ENCODE results near the gene SERPINA4. TPM values are rescaled to one million over a fixed set of nuclear protein-coding genes. Genes with fewer than 3 reads are reported as not detected.

SERPINA4 gene
- total RNA-seq, 4 donors from 2014 or later: not detected

- Histone ChIP-seq H3K4me1 (peaks cover 0 to 19% (median 13%) of the 10 kb centered on the region in 4 donors), H3K27me3 (no peaks in the 10 kb centered on the region), H3K27ac (replicated peaks in 1 of 4) (peak overlapping the region; percentile 33 to 57 (median 40)), H3K4me3 (no peak overlapping the region), H3K36me3 (no peaks in the 10 kb centered on the region), H3K9me3 (no peaks in the 10 kb centered on the region)
- WGBS: 62% methylated on average over 6 of the region's 7 CpGs
- DNase-seq (ENCODE audit: extremely low spot score): no peak
- intact Hi-C loops (cut with DNase I): no loop called here
- TF ChIP-seq EP300 (IDR thresholded peaks at IDR 0.05) (no peak), POLR2A (IDR thresholded peaks at IDR 0.05; ENCODE audit: low read depth) (no peak), CTCF (IDR thresholded peaks at IDR 0.05) (no peak), POLR2AphosphoS5 (IDR thresholded peaks at IDR 0.05) (no peak)
Observed at GRCh38 chr14:94571395-94571794, 10.2 kb downstream of the SERPINA4 start.

GRCh38 chr14:94571950-94572349 is 10.7 kb downstream of the SERPINA4 start:
- TF ChIP-seq POLR2AphosphoS5 (IDR thresholded peaks at IDR 0.05) (no peak), POLR2A (IDR thresholded peaks at IDR 0.05; ENCODE audit: low read depth) (no peak), EP300 (IDR thresholded peaks at IDR 0.05) (no peak), CTCF (IDR thresholded peaks at IDR 0.05) (no peak)
- WGBS: 83% methylated on average over 6 of the region's 6 CpGs
- Histone ChIP-seq H3K9me3 (no peaks in the 10 kb centered on the region), H3K36me3 (no peaks in the 10 kb centered on the region), H3K27me3 (no peaks in the 10 kb centered on the region), H3K27ac (replicated peaks in 1 of 4) (peak overlapping the region; percentile 33 to 57 (median 40)), H3K4me1 (peaks cover 0 to 19% (median 13%) of the 10 kb centered on the region in 4 donors), H3K4me3 (no peak overlapping the region)
- intact Hi-C loops (cut with DNase I): no loop called here
- DNase-seq (ENCODE audit: extremely low spot score): no peak

GRCh38 chr14:94572637-94573303 is 11.5 kb downstream of the SERPINA4 start:
- WGBS: 80% methylated on average over 7 of the region's 7 CpGs

GRCh38 chr14:94573475-94574277 is 12.4 kb downstream of the SERPINA4 start:
- WGBS: 81% methylated on average over 6 of the region's 6 CpGs
- TF ChIP-seq EP300 (IDR thresholded peaks at IDR 0.05) (no peak), POLR2AphosphoS5 (IDR thresholded peaks at IDR 0.05) (no peak), POLR2A (IDR thresholded peaks at IDR 0.05; ENCODE audit: low read depth) (no peak), CTCF (IDR thresholded peaks at IDR 0.05) (no peak)
- intact Hi-C loops (cut with DNase I): no loop called here

More at GRCh38 chr14:94572637-94573303, 11.5 kb downstream of the SERPINA4 start:
- no peak overlapping the region for H3K27ac ChIP-seq (replicated peaks in 1 of 4)
- no peaks in the 10 kb centered on the region for H3K27me3 ChIP-seq
- DNase-seq (ENCODE audit: extremely low spot score): no peak
- TF ChIP-seq CTCF (IDR thresholded peaks at IDR 0.05) (no peak), POLR2A (IDR thresholded peaks at IDR 0.05; ENCODE audit: low read depth) (no peak), EP300 (IDR thresholded peaks at IDR 0.05) (no peak), POLR2AphosphoS5 (IDR thresholded peaks at IDR 0.05) (no peak)
- intact Hi-C loops (cut with DNase I): no loop called here
- H3K9me3 ChIP-seq: no peaks in the 10 kb centered on the region
- H3K36me3 ChIP-seq: no peaks in the 10 kb centered on the region
- peaks cover 0 to 19% (median 13%) of the 10 kb centered on the region in 4 donors for H3K4me1 ChIP-seq
- H3K4me3 ChIP-seq: no peak overlapping the region

More at GRCh38 chr14:94573475-94574277, 12.4 kb downstream of the SERPINA4 start:
- H3K36me3 ChIP-seq: no peaks in the 10 kb centered on the region
- peaks cover 0 to 19% (median 13%) of the 10 kb centered on the region in 4 donors for H3K4me1 ChIP-seq
- no peaks in the 10 kb centered on the region for H3K27me3 ChIP-seq
- H3K9me3 ChIP-seq: no peaks in the 10 kb centered on the region
- H3K4me3 ChIP-seq: no peak overlapping the region
- no peak for DNase-seq (ENCODE audit: extremely low spot score)
- H3K27ac ChIP-seq (replicated peaks in 1 of 4): no peak overlapping the region

Measured in esophagus muscularis mucosa (tissue), 4 donors.